Keratinocyte (primary cell): ENCODE data around the gene C19orf38. TPM values are rescaled to one million over a fixed set of nuclear protein-coding genes. Genes with fewer than 3 reads are reported as not detected.
A peak's percentile ranks its signal among the peaks of the same experiment; 100 is the strongest.

Experiments
- DNase-seq: peaks from one replicate; pipeline ENCODE4 v3.0.0-alpha.2; 2011; ENCODE audit warnings: low read depth, missing footprints, low spot score
- FAIRE-seq: peaks from 2 replicates; lab custom pipeline; 2011; peaks lifted over from hg19 to GRCh38; lab: Jason Lieb, UNC
- H2AFZ ChIP-seq: 2 replicates; pipeline ENCODE4 v1.6.0; 2012; ENCODE audit warnings: low read length, control low read depth, inconsistent platforms; ENCODE audit not compliant: control insufficient read depth
- H3K27ac ChIP-seq: 2 replicates; pipeline ENCODE4 v1.5.1; 2011; ENCODE audit warnings: low read length; ENCODE audit not compliant: control insufficient read depth, insufficient read depth
- H3K27me3 ChIP-seq: 3 replicates; pipeline ENCODE4 v1.6.0; 2011; ENCODE audit warnings: low read length; ENCODE audit not compliant: control insufficient read depth, insufficient read depth; ENCODE audit errors: extremely low read depth
- H3K36me3 ChIP-seq, 2 experiments: 2 replicates in 1 of 2; 3 replicates in 1 of 2; pipeline ENCODE4 v1.5.1; 2011; ENCODE audit warnings: low read length in 2 of 2, mild to moderate bottlenecking in 1 of 2; ENCODE audit not compliant: control insufficient read depth in 2 of 2, insufficient read depth in 2 of 2; ENCODE audit errors: extremely low read depth in 1 of 2
- H3K4me1 ChIP-seq: 3 replicates; pipeline ENCODE4 v1.5.1; 2011; ENCODE audit warnings: low read length; ENCODE audit not compliant: control insufficient read depth, insufficient read depth; ENCODE audit errors: extremely low read depth
- H3K4me2 ChIP-seq: 3 replicates; pipeline ENCODE4 v1.6.0; 2011; ENCODE audit warnings: low read depth, low read length; ENCODE audit not compliant: control insufficient read depth, insufficient read depth; ENCODE audit errors: extremely low read depth
- H3K4me3 ChIP-seq, 3 experiments: fragments of 200-600 bp in 1 of 3; sonication (generic) in 1 of 3; 2 replicates in 2 of 3; 3 replicates in 1 of 3; pipeline ENCODE4 v1.5.1; 2011 to 2016; ENCODE audit warnings: low read length in 3 of 3, mild to moderate bottlenecking in 3 of 3, control low read depth in 2 of 3, inconsistent platforms in 1 of 3, low read depth in 1 of 3, mixed read lengths in 1 of 3, mixed run types in 1 of 3, moderate library complexity in 1 of 3; ENCODE audit not compliant: control insufficient read depth in 2 of 3, insufficient read depth in 2 of 3; ENCODE audit errors: extremely low read depth in 1 of 3
- H3K79me2 ChIP-seq: 2 replicates; pipeline ENCODE4 v1.6.0; 2012; ENCODE audit warnings: low read length; ENCODE audit not compliant: control insufficient read depth, insufficient read depth
- H3K9ac ChIP-seq: 3 replicates; pipeline ENCODE4 v1.6.0; 2011; ENCODE audit warnings: low read length; ENCODE audit not compliant: control insufficient read depth, insufficient read depth; ENCODE audit errors: extremely low read depth
- H3K9me1 ChIP-seq: 3 replicates; pipeline ENCODE4 v1.6.0; 2011; ENCODE audit warnings: low read length; ENCODE audit not compliant: control insufficient read depth, insufficient read depth; ENCODE audit errors: extremely low read depth
- H3K9me3 ChIP-seq: 2 replicates; pipeline ENCODE4 v1.5.1; 2012; ENCODE audit warnings: low read depth, low read length; ENCODE audit not compliant: control insufficient read depth
- H4K20me1 ChIP-seq: 3 replicates; pipeline ENCODE4 v1.6.0; 2011; ENCODE audit warnings: low read length; ENCODE audit not compliant: control insufficient read depth, insufficient read depth; ENCODE audit errors: extremely low read depth
- CTCF ChIP-seq, 3 experiments: IDR thresholded peaks in 1 of 3; conservative IDR thresholded peaks in 1 of 3; optimal IDR thresholded peaks in 1 of 3; 2 replicates in 2 of 3; 3 replicates in 1 of 3; pipeline versions ENCODE3 to v1.5.1; 2011; ENCODE audit warnings: low read length in 3 of 3, mild to moderate bottlenecking in 3 of 3, moderate library complexity in 2 of 3, control low read depth in 1 of 3, inconsistent platforms in 1 of 3; ENCODE audit not compliant: insufficient read depth in 2 of 3; ENCODE audit errors: extremely low read depth in 1 of 3
- EZH2 ChIP-seq: IDR thresholded peaks from one replicate; pipeline ENCODE4 v1.6.1; 2012; ENCODE audit warnings: inconsistent platforms, mild to moderate bottlenecking, low read length, moderate library complexity
- dilution Hi-C: fragments of 300-500 bp; cut with MboI; formaldehyde crosslinking; loops from one replicate; pipeline ENCODE4 v1.7.0; 2020; ENCODE audit warnings: low sequenced_read_pairs; ENCODE audit not compliant: extremely low pct_ligation_motif_present
- polyA plus RNA-seq, 5 experiments: library from polyadenylated mRNA; depleted of rRNA in 3 of 5; stranded (reverse) in 3 of 5; stranded (forward) in 1 of 5; unstranded in 1 of 5; fragments of >200 nt; gene quantifications; 1 replicate in 1 of 5; 2 replicates in 3 of 5; 3 replicates in 1 of 5; pipeline versions ENCODE4 v1.2.1 to v1.2.3, GENCODE V29; 2011 to 2012; ENCODE audit warnings: missing spikeins in 2 of 5, low read depth in 1 of 5, low replicate concordance in 1 of 5

Gene C19orf38
- polyA plus RNA-seq, 1 donor (not counting 4 experiments of a cell fraction or from before 2014, with no cell fraction given) = 0.14 TPM

- no peaks in the 10 kb centered on the region for H3K79me2 ChIP-seq
- H4K20me1 ChIP-seq = no peaks in the 10 kb centered on the region
- no peak overlapping the region for H2AFZ ChIP-seq
- TF ChIP-seq EZH2 = no peak
- TF ChIP-seq CTCF (optimal IDR thresholded peaks at IDR 0.05 in 1 of 3, IDR thresholded peaks at IDR 0.05 in 1 of 3, conservative IDR thresholded peaks at IDR 0.05 in 1 of 3; ENCODE audit: extremely low read depth in 1 of 3, insufficient read depth in 2 of 3, low read length in 3 of 3) = no peak
- dilution Hi-C loops = no loop called here
- no peak overlapping the region for H3K4me3 ChIP-seq
- H3K27ac ChIP-seq = no peak overlapping the region
- DNase-seq (no peak), FAIRE-seq (no peak)
- no peak overlapping the region for H3K9ac ChIP-seq
- H3K9me1 ChIP-seq = peaks cover 2% of the 10 kb centered on the region
- H3K27me3 ChIP-seq = no peaks in the 10 kb centered on the region
- no peaks in the 10 kb centered on the region for H3K9me3 ChIP-seq
- H3K36me3 ChIP-seq = peaks cover 14 to 16% of the 10 kb centered on the region in 2 experiments
- H3K4me1 ChIP-seq = peaks cover 5% of the 10 kb centered on the region
- no peak overlapping the region for H3K4me2 ChIP-seq
Measured at GRCh38 chr19:10832939-10833296, 15.3 kb upstream of the C19orf38 start.

GRCh38 chr19:10835089-10835753 is 13.0 kb upstream of the C19orf38 start:
- H2AFZ ChIP-seq = peak overlapping the region; percentile 11
- H3K9me1 ChIP-seq = peaks cover 2% of the 10 kb centered on the region
- peak overlapping the region; percentile 43 for H3K9ac ChIP-seq
- dilution Hi-C loops = no loop called here
- H3K9me3 ChIP-seq = no peaks in the 10 kb centered on the region
- no peaks in the 10 kb centered on the region for H3K79me2 ChIP-seq
- H4K20me1 ChIP-seq = no peaks in the 10 kb centered on the region
- TF ChIP-seq CTCF (optimal IDR thresholded peaks at IDR 0.05 in 1 of 3, IDR thresholded peaks at IDR 0.05 in 1 of 3, conservative IDR thresholded peaks at IDR 0.05 in 1 of 3; ENCODE audit: extremely low read depth in 1 of 3, insufficient read depth in 2 of 3, low read length in 3 of 3) (no peak), EZH2 (no peak)
- peak overlapping the region; percentile 76 for H3K4me2 ChIP-seq
- peak overlapping the region; percentile 29 for H3K27ac ChIP-seq
- no peaks in the 10 kb centered on the region for H3K27me3 ChIP-seq
- peaks cover 13 to 14% of the 10 kb centered on the region in 2 experiments for H3K36me3 ChIP-seq
- DNase-seq = peak; percentile 97
- H3K4me3 ChIP-seq = peak overlapping the region; percentile 59 to 62 (median 59)
- peaks cover 5% of the 10 kb centered on the region for H3K4me1 ChIP-seq
- no peak for FAIRE-seq
